Loucy (cell line): ENCODE data around the gene GAB1.

Experiments
- EZH2phosphoT487 ChIP-seq: fragments of 200-600 bp; IDR thresholded peaks from 2 replicates; pipeline ENCODE4 v1.6.1; 2018; ENCODE audit warnings: antibody characterized with exemption, mild to moderate bottlenecking, moderate library complexity, borderline replicate concordance
- TF ChIP-seq, protein P1 (sequence below): fragments of 200-600 bp; sonication (generic); conservative IDR thresholded peaks from 2 replicates; pipeline ENCODE4 v1.5.1; 2014; ENCODE audit warnings: mild to moderate bottlenecking, antibody characterized with exemption, low read length

DNA sequence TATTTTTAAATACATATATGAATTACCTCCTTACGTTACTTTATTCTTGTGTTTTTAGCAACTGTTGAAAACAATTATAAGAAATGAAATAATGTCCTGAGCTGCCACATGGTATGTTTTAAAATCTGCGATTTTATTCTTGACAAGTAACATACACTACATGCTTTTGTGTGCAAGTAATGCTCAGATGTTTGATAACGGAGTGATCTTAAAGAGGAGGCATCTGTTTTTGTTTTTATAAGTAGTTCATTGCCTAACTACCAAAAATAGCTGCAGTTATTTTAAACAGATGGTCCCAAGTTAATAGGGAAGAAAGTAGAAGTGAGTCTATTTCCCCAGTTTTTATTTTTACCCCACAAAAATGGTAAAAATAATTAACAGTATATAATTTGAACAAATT lies 55.2 kb downstream of the GAB1 start:
- TF ChIP-seq, protein P1, sequence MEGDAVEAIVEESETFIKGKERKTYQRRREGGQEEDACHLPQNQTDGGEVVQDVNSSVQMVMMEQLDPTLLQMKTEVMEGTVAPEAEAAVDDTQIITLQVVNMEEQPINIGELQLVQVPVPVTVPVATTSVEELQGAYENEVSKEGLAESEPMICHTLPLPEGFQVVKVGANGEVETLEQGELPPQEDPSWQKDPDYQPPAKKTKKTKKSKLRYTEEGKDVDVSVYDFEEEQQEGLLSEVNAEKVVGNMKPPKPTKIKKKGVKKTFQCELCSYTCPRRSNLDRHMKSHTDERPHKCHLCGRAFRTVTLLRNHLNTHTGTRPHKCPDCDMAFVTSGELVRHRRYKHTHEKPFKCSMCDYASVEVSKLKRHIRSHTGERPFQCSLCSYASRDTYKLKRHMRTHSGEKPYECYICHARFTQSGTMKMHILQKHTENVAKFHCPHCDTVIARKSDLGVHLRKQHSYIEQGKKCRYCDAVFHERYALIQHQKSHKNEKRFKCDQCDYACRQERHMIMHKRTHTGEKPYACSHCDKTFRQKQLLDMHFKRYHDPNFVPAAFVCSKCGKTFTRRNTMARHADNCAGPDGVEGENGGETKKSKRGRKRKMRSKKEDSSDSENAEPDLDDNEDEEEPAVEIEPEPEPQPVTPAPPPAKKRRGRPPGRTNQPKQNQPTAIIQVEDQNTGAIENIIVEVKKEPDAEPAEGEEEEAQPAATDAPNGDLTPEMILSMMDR = no peak
- TF ChIP-seq EZH2phosphoT487 = no peak
